GM19043 (cell line): ENCODE data around the gene PRKAB1.

Experiments used
- ATAC-seq: cut with Tn5 transposase; IDR thresholded peaks from one replicate; pipeline ENCODE4 v1.9.1; 2021; ENCODE audit warnings: low read depth; ENCODE audit not compliant: unreplicated experiment

Gene PRKAB1

DNA sequence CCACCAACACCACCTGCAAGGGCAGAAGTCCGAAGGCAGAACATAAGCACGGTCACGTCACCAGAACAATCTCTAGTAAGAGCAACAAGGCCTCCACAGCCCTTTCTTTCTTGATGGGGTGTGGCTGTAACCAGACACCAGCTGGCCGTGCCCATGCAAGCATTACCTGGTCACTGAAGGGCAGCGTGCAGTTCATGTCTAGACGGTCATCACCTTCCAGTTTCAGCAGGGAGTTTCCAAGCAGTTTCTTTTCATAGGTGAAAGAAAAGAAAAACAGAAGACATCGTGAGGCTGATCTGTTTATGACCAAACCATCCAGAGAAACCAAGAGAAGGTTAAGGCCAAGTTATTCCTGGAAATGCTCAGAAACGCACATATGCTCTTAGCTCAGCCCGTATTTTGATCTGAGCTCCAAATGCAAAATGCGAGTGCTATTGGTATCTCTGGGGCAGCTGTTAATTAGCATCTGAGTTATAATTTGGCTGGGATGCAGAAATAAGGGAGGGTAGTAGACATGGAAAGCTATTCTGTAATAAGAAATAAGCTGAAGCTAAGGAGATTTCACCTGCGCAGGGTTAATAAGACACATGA is 42.5 kb downstream of the PRKAB1 start:
- ATAC-seq, result no peak

DNA sequence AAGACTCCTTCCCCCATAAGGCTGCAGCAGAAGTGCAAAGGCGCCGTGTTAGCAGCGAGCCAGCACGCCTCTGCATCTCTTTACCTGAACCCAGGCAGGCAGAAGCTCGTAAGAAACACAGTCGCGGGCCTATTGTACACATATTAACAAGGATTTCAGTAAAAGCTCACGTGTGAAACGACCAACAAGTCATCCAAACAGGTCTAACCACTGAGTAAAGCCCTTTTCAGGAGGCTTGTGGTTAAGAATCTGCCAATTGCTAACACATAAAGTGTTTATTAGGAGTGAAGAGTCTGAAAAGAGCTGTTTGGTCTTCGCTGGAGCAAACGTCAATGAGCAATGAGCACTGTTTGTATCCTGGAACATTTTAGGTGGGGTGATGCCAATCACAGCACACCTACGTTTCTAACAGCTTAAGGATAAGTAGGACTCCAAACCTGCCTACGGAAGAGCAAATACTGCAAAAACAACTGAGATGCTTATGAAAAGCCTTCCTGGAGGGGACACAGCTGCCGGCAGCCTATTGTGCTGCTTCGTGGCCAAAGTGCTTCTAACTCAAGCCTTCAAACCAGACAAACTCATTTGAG is 43.1 kb downstream of the PRKAB1 start:
- no peak for ATAC-seq

DNA sequence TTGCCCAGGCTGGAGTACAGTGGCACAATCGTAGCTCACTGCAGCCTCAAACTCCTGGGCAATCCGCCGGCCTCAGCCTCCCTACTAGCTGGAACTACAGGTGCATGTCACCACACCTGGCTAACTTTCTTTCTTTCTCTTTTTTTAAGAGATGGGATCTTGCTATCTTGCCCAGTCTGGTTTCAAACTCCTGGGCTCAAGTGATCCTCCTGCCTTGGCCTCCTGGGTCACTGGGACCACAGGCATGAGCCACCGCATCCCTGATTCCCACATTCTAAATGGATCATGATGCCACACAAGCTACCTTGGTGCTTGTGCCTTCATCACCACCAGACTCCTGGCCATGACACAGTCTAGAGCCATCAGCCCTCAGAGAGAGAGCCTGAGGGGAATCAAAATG is 43.8 kb downstream of the PRKAB1 start:
- no peak for ATAC-seq

DNA sequence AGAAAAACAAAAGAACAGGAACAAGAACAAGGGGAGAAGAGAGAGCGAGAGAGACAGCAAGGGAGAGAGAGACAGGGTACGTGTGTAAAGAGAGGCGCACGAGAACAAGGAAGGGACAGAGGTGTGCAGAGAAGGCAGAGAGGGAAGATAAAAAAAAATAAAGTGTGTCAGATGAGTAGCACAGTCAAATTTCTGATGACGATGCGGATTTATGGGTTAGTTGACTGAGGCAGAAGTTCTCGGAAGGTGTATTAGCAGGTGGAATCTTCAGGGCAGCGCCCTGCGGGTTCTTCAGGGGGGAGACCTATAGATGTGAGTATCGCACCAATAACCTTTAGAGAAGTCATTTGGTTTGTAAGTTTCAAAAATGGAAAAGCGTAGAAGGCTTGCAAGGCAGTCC is 44.8 kb downstream of the PRKAB1 start:
- no peak for ATAC-seq

DNA sequence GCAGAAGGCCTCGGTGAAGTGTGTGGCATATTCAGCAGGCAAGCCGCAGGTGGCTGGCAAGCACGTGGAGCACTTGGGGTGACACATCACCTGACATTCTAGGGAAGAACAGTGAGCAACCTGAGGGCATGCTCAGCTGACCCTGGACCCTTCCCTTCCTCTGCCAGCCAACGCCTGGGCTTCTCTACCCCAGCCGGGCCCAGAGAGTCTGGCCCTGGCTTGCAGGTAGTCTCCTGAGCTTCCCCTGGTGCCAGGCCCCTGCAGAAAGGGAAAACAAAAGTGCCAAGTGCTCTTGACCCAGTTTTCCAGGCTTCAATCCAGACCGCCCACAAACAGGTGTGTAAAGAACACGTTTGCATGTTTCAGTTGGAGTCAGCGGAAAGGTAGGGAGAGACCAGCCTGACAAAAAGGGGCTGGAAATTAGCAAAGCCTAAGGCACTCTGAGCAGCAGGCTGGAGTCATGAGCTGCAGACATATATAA is 45.7 kb downstream of the PRKAB1 start:
- ATAC-seq, result no peak

DNA sequence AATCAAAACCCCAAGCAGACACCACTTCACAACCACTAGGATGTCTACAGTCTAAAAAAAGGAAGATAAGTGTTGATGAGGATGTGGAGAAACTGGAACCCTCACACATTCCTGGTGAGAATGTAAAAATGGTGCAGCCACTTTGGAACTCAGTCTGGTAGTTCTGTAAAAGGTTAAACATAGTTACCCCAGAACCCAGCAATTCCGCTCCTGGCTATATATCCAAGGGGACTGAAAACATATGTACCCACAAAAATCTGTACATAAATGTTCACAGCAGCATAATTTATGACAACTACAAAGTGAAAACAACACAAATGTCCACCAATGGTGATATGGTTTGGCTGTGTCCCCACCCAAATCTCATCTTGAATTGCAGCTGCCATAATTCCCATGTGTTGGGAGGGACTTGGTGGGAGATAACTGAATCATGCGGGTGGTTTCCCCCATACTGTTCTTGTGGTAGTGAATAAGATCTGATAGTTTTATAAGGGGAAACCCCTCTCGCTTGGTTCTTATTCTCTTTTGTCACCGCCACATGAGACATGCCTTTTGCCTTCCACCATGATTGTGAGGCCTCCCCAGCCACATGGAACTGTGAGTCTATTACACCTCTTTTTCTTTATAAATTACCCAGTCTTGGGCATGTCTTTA is 46.8 kb downstream of the PRKAB1 start:
- ATAC-seq, result no peak

DNA sequence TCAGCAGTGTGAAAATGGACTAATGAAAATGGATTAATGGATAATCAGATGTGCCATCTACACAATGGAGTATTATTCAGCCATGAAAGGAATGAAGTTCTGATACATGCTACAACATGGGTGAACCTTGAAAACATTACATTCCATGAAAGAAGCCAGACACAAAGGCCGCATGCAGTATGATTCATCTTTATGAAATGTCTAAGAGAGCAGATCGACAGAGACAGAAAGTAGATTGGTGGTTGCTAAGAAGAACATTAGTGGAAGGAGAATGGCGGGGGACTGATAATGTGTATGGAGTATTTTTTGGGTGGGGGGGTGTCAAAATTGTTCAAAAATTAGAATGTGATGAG is 47.3 kb downstream of the PRKAB1 start:
- no peak for ATAC-seq

DNA sequence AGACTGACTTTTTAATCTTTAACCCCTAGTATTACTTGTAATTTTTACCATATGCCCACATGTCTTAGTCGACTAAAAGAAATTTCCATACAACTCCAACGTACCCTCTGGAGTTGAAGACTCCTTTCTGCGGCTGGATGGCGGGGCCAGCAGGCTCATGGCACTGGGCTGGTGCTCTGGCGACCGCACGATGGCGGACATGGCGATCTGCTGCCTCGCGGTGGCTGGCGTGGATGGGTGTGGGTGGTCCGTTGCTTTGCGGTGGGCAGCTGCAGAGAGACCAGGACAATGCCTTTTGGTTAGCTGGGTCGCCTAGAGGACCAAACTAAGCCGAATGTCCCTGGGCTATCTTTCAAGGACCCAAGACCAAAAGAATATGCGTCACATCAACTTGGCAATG is 50.2 kb downstream of the PRKAB1 start:
- ATAC-seq, result no peak

DNA sequence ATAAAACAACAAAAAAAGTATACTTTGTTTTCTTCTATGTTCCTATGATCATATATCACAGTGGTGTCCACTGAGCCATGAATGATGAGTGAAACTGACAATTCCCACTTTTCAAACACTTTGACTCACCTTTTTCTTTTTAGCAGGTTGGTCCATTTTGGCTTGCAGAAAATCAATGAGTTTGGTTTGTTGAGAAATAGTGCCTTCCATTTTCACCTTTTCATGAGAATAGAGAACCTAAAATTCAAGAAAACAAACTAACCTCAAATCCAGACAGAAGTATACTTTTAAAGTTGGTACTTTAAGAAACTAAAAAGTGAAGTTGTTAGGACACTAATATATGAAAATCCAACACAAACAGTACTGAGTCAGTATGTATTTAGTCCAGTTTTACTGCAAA is 52.4 kb downstream of the PRKAB1 start:
- no peak for ATAC-seq

DNA sequence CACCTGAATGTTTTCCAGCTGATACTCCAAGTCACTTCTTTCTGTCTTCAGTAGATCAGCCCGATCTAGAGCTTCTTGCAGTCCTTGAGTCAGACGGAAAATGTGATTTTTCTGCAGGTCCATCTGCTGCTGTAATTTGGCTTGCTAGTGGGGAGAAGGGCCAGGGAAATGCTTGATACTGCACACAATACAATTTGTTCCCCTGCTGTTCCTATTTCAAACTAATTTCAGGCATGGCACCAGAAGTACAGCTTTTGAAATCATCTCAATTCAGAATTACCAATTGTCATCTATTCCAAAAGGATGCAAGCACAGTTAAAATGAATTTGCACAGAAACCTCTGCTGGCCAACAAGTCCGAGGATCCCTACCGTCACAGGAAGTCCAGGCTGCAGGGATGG is 53.4 kb downstream of the PRKAB1 start:
- no peak for ATAC-seq

DNA sequence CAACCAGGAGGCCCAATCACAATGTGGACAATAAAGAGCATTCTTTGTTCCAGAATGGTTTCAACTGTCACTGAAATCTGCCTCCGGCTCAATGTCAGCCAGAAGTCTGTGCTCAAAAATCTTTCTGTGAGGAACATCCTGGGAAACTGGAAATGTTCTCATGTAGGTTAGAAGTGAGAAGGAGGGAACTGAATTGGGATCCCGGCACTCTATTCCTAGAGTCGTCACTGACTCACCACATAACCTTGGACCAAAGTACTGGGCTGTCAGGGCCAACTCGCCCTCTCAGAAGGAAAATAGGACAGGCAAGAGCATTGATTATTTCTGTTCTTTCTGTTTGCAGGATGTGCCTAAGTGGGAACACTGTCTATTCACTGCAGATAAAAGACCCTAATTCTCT is 57.6 kb downstream of the PRKAB1 start:
- no peak for ATAC-seq

DNA sequence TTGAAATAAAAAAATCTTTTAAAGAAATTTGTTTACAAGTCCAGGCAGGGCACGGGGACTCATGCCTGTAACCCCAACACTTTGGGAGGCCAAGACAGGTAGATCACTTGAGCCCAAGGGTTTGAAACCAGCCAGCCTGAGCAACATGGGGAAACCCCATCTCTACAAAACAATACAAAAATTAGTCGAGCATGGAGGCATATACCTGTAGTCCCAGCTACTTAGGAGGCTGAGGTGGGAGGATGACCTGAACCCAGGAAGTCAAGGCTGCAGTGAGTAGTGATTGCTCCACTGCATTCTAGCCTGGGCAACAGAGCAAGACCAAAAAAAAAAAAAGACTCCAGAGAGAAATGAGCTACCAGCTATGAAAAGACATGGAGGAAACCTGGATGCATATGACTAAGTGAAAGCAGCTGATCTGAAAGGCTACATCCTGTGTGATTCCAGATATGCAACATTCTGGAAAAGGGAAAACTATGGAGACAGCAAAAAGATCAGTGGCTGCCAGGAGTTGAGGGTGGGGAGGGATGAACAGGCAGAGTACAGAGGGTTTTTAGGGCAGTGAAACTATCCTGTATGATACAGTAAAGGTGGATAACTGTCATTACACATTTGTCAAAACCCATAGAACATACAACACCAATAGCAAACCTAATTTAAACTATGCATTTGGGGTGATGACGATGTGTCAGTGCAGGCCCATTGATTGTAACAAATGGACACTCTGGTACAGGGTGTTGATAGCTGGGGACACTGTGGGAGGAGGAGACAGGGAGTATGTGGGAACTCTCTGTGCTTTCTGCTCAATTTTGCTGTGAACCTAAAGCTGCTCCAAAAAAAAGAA is 59.9 kb downstream of the PRKAB1 start:
- no peak for ATAC-seq

DNA sequence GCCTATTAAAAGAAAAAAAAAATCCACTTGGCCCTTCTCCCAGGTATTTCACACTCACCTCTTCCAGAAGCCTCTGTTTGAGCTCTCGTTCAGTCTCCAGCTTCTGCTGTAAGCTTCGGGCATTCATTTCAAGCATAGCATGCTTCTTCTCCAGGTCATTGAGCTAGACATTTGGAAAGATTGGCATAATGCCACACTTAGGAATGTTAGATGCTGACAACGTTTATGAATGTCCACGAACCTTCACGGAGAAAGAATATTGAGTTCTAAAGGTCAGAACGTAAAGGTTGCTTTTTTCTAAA is 60.5 kb downstream of the PRKAB1 start:
- ATAC-seq, result no peak

DNA sequence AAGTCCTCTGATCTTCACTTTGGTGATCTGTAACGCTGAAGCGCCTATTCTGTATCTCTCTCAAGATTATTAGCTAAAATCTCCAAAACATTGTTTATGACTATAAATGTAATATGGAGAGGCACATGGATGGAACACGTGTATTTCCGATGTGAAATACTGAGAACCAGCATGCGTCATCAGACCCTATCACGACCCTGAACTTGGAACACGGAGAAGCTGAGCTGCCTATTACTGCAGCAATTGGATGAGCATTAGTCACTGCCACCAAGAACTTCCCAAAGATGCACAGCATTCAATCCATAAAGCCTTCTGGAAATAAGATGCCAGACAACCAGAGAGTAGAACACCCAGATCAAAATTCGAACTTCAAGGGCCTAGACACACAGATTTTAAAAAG is 61.9 kb downstream of the PRKAB1 start:
- ATAC-seq, result no peak

DNA sequence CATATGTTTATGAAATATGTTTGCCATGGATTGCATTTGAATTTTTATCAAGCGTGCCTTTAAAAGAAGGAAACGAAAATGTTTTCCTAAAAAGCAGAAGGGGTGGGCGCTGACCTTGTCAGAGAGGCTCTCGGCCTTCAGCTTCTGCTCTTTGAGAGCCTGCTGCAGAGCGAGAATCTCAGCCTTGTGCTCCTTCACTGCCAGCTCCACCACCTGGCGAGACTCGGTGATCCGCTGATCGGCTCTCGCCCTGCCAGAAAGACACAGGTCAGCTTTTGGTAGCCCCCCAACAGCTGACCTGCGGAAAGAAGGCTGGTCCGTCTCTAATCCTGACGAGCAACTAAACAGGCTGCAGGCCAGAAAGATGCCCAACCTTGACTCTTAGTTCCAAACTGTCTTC is 62.4 kb downstream of the PRKAB1 start:
- no peak for ATAC-seq
